ENCODE measurements around the gene SATB2. TPM values are rescaled to one million over a fixed set of nuclear protein-coding genes. Genes with fewer than 3 reads are reported as not detected.

The SATB2 gene
- polyA plus RNA-seq, 1 donor from 2014 or later = 0.21 TPM

GRCh38 chr2:199258291-199258690 lies 199.4 kb downstream of the SATB2 start:
- no peaks in the 10 kb centered on the region for H3K27me3 ChIP-seq (ENCODE audit: insufficient read depth, low read depth, low read length)
- no peak overlapping the region for H3K9ac ChIP-seq (ENCODE audit: low read length)
- no peaks in the 10 kb centered on the region for H3F3A ChIP-seq (ENCODE audit: insufficient read depth, low read length, poor library complexity, severe bottlenecking)
- H3K36me3 ChIP-seq (ENCODE audit: insufficient read depth, low read length) = no peaks in the 10 kb centered on the region
- H4K20me1 ChIP-seq (ENCODE audit: insufficient read depth) = no peaks in the 10 kb centered on the region
- no peaks in the 10 kb centered on the region for H3K79me2 ChIP-seq (replicated peaks; ENCODE audit: insufficient read depth, low read length)
- H3K27ac ChIP-seq (ENCODE audit: low read length) = no peak overlapping the region
- H3K9me3 ChIP-seq (ENCODE audit: low read length) = no peaks in the 10 kb centered on the region
- H3K9me2 ChIP-seq (ENCODE audit: insufficient read depth, low read length) = no peaks in the 10 kb centered on the region
- no peak overlapping the region for H2AFZ ChIP-seq (ENCODE audit: low read depth, low read length)
- H3K4me3 ChIP-seq (ENCODE audit: low read length) = no peak overlapping the region
- no peak overlapping the region for H3K4me2 ChIP-seq (ENCODE audit: low read length)
- TF ChIP-seq CTCF (IDR thresholded peaks at IDR 0.05; ENCODE audit: poor library complexity, severe bottlenecking) (no peak), MXI1 (conservative IDR thresholded peaks at IDR 0.05; ENCODE audit: poor library complexity, severe bottlenecking) (no peak), RAD21 (conservative IDR thresholded peaks at IDR 0.05) (no peak), REST (IDR thresholded peaks at IDR 0.05; ENCODE audit: borderline replicate concordance) (no peak), EP300 (conservative IDR thresholded peaks at IDR 0.05; ENCODE audit: poor library complexity, severe bottlenecking) (no peak), TAF1 (IDR thresholded peaks at IDR 0.05; ENCODE audit: low read depth) (no peak), SMC3 (conservative IDR thresholded peaks at IDR 0.05; ENCODE audit: poor library complexity) (no peak), EZH2 (IDR thresholded peaks at IDR 0.05; ENCODE audit: borderline replicate concordance, insufficient read depth, low read length, poor library complexity, severe bottlenecking) (no peak), POLR2AphosphoS5 (IDR thresholded peaks at IDR 0.05) (no peak)

GRCh38 chr2:199257261-199258224 lies 200.2 kb downstream of the SATB2 start:
- Histone ChIP-seq H3K9me3 (ENCODE audit: low read length) (no peaks in the 10 kb centered on the region), H4K20me1 (ENCODE audit: insufficient read depth) (no peaks in the 10 kb centered on the region), H3K9ac (ENCODE audit: low read length) (no peak overlapping the region), H3K27ac (ENCODE audit: low read length) (no peak overlapping the region), H3K9me2 (ENCODE audit: insufficient read depth, low read length) (no peaks in the 10 kb centered on the region), H3K27me3 (ENCODE audit: insufficient read depth, low read depth, low read length) (no peaks in the 10 kb centered on the region), H3F3A (ENCODE audit: insufficient read depth, low read length, poor library complexity, severe bottlenecking) (no peaks in the 10 kb centered on the region), H3K4me2 (ENCODE audit: low read length) (no peak overlapping the region), H3K4me3 (ENCODE audit: low read length) (no peak overlapping the region), H3K79me2 (replicated peaks; ENCODE audit: insufficient read depth, low read length) (no peaks in the 10 kb centered on the region), H2AFZ (ENCODE audit: low read depth, low read length) (no peak overlapping the region), H3K36me3 (ENCODE audit: insufficient read depth, low read length) (no peaks in the 10 kb centered on the region)
- TF ChIP-seq RAD21 (conservative IDR thresholded peaks at IDR 0.05) (no peak), EZH2 (IDR thresholded peaks at IDR 0.05; ENCODE audit: borderline replicate concordance, insufficient read depth, low read length, poor library complexity, severe bottlenecking) (no peak), POLR2AphosphoS5 (IDR thresholded peaks at IDR 0.05) (no peak)
